C4-2B (cell line): ENCODE results near the gene PDP2.
A peak's percentile ranks its signal among the peaks of the same experiment; 100 is the strongest.
"Not testable (repeated sequence)": the region's sequence is repeated elsewhere in the genome, so short reads cannot be mapped to it uniquely, and the experiment has no call there.

ENCODE experiments used
- H3K27ac ChIP-seq: fragments of 450-650 bp; 2 replicates; pipeline ENCODE4 v1.5.1; 2017
- CTCF ChIP-seq: fragments of 450-650 bp; conservative IDR thresholded peaks from 2 replicates; pipeline ENCODE4 v1.5.1; 2017; ENCODE audit warnings: mild to moderate bottlenecking
- ZFX ChIP-seq: fragments of 450-650 bp; IDR thresholded peaks from 2 replicates; pipeline ENCODE4 v1.6.1; 2017

Gene PDP2

GRCh38 chr16:66869424-66869823 lies 10.9 kb upstream of the PDP2 start:
- TF ChIP-seq ZFX (no peak), CTCF (no peak)
- no peak overlapping the region for H3K27ac ChIP-seq

DNA sequence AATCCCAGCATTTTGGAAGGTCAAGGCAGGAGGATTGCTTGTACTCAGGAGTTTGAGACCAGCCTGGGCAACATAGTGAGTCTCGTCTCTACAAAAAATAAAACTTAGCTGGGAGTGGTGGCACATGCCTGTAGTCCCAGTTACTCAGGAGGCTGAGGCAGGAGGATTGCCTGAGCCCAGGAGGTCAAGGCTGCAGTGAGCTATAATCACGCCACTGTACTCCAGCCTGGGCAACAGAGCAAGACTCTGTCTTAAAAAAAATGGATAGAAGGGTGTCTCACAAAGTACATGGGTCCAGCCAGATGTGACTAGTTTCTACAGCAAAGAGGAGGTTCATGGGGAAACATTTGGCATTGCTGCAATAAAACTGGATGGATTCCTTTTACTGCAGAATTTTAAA lies 9.0 kb upstream of the PDP2 start:
- H3K27ac ChIP-seq = not testable (repeated sequence)

- H3K27ac ChIP-seq = no peak overlapping the region
- TF ChIP-seq ZFX = no peak
- TF ChIP-seq CTCF = no peak
Observed at GRCh38 chr16:66871840-66872239, 8.5 kb upstream of the PDP2 start.

GRCh38 chr16:66872559-66872942 lies 7.8 kb upstream of the PDP2 start:
- TF ChIP-seq CTCF = no peak
- no peak for TF ChIP-seq ZFX

GRCh38 chr16:66872943-66873684 lies 7.2 kb upstream of the PDP2 start:
- H3K27ac ChIP-seq = peak overlapping the region; percentile 56

More at GRCh38 chr16:66872559-66872942, 7.8 kb upstream of the PDP2 start:
- peak overlapping the region; percentile 56 for H3K27ac ChIP-seq

GRCh38 chr16:66873685-66874055 lies 6.6 kb upstream of the PDP2 start:
- no peak for TF ChIP-seq CTCF
- no peak for TF ChIP-seq ZFX
- H3K27ac ChIP-seq = no peak overlapping the region

More at GRCh38 chr16:66872943-66873684, 7.2 kb upstream of the PDP2 start:
- 0 out of 2 replicates have a peak, but pooled peaks have one; percentile 30 for TF ChIP-seq ZFX
- peak; percentile 95 for TF ChIP-seq CTCF

DNA sequence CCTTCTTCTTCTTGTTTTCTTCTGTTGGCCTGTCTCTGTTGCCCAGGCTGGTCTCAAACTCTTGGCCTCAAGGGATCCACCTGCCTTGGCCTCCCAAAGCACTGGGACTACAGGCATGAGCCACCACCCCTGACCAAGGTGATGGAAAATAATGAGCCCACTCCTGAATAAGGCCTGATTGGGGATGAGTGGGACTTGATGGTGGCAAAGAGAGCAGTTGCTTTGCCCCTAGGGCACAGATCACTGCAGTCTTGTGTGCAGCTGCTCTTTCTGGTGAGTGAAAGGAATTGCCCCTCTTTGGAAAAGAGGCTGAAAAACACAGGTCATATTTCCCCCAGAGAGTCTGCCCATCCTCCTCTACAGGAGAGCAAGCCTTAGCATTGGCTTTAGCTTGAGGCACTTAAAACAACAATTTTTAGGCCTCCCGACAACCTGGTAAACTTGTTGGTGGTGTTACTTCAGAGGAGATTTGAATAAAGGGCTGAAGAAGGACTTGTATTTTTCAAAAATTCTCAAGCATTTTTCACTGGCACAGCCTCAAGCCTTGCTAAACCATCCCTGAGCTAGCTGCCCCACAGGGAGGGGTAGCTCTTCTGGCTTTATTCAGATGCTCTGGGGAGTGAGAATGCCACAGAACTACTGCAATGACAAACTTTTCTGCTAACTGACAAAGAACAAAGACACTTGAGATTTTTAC lies 6.1 kb upstream of the PDP2 start:
- H3K27ac ChIP-seq = no peak overlapping the region
- TF ChIP-seq CTCF = no peak
- TF ChIP-seq ZFX = no peak
